Kidney (tissue), 14 donors: ENCODE results near the gene ERFE. TPM values are rescaled to one million over a fixed set of nuclear protein-coding genes. Genes with fewer than 3 reads are reported as not detected.

Source experiments
- DNase-seq, 5 donors: peaks; one replicate each; pipeline ENCODE4 v3.0.0-alpha.2; 2013 to 2020
- FAIRE-seq: peaks from 2 replicates; lab custom pipeline; 2012; peaks lifted over from hg19 to GRCh38; lab: Jason Lieb, UNC
- H3K27ac ChIP-seq, 2 donors: one replicate each; pipeline ENCODE4 v1.7.0; 2013; ENCODE audit warnings: low read depth in 2 of 2, low read length in 2 of 2, inconsistent platforms in 1 of 2
- H3K27me3 ChIP-seq: one replicate; pipeline ENCODE4 v1.7.1; 2013; ENCODE audit warnings: low read length, inconsistent platforms; ENCODE audit not compliant: control insufficient read depth, insufficient read depth
- H3K36me3 ChIP-seq, 3 donors: one replicate each; pipeline versions ENCODE4 v1.7.0 to v1.7.1; 2013; ENCODE audit warnings: low read length in 3 of 3, control low read depth in 1 of 3, inconsistent platforms in 1 of 3; ENCODE audit not compliant: insufficient read depth in 3 of 3, control insufficient read depth in 2 of 3
- H3K4me1 ChIP-seq, 3 donors: one replicate each; pipeline versions ENCODE4 v1.7.0 to v1.7.1; 2013; ENCODE audit warnings: low read length in 3 of 3, inconsistent platforms in 1 of 3, low read depth in 1 of 3; ENCODE audit not compliant: control insufficient read depth in 2 of 3, insufficient read depth in 2 of 3
- H3K4me3 ChIP-seq, 3 donors: one replicate each; pipeline versions ENCODE4 v1.7.0 to v1.8.1; 2013; ENCODE audit warnings: low read length in 3 of 3, control low read depth in 1 of 3, inconsistent platforms in 1 of 3
- H3K9ac ChIP-seq, 3 donors: one replicate each; pipeline versions ENCODE4 v1.7.0 to v1.7.1; 2013; ENCODE audit warnings: low read length in 3 of 3, control low read depth in 1 of 3, inconsistent platforms in 1 of 3
- H3K9me3 ChIP-seq, 3 donors: one replicate each; pipeline versions ENCODE4 v1.7.0 to v1.7.1; 2013; ENCODE audit warnings: low read length in 3 of 3, control low read depth in 1 of 3, inconsistent platforms in 1 of 3; ENCODE audit not compliant: control insufficient read depth in 2 of 3, insufficient read depth in 1 of 3
- CTCF ChIP-seq: IDR thresholded peaks from 3 replicates; pipeline ENCODE4 v1.5.1; 2012; ENCODE audit warnings: mild to moderate bottlenecking, moderate library complexity, borderline replicate concordance; ENCODE audit not compliant: insufficient read depth; ENCODE audit errors: extremely low read depth
- intact Hi-C: fragments of 100-400 bp; cut with DNase I; formaldehyde crosslinking; loops from one replicate; pipeline ENCODE4 v1.11.1; 2022
- polyA plus RNA-seq: library from polyadenylated mRNA; stranded (reverse); fragments of 350-450 nt; fragmentation: Illumina TruSeq; extraction: RNeasy Lipid Tissue Mini Kit (QIAGEN cat#74804); gene quantifications from one replicate; pipeline ENCODE4 v1.2.3, GENCODE V29; 2014; ENCODE audit warnings: low read depth, low replicate concordance; ENCODE audit not compliant: insufficient read depth
- total RNA-seq: library from RNA; stranded (reverse); fragmentation: NEBNext Ultra II Directional; extraction: Animal tissue kit (Norgen Biotek cat#: 25700); gene quantifications from one replicate; pipeline ENCODE4 v1.2.1, GENCODE V29; 2021
- donor health status: control.
- donor health status: control.
- donor health status: control.
- donor health status: control.
- donor health status: control.
- donor health status: DM: yes; HTN: yes; CAD: no.
- donor health status: Normal renal cell carcinoma (clear cell type).

The ERFE gene
- total and polyA plus RNA-seq, 2 donors from 2014 or later = 1.6 to 61.4 TPM

GRCh38 chr2:238167761-238168160 is 9.0 kb downstream of the ERFE start:
- no peak for TF ChIP-seq CTCF
- Histone ChIP-seq H3K9ac (no peak overlapping the region), H3K36me3 (peaks cover 0 to 27% (median 13%) of the 10 kb centered on the region in 3 donors), H3K27ac (no peak overlapping the region), H3K27me3 (no peaks in the 10 kb centered on the region), H3K4me3 (no peak overlapping the region), H3K9me3 (no peaks in the 10 kb centered on the region), H3K4me1 (peaks cover 5 to 11% (median 8%) of the 10 kb centered on the region in 3 donors)
- FAIRE-seq = no peak
- peak in 1 of 5 donors; percentile 74 for DNase-seq
- intact Hi-C loops = no loop called here

GRCh38 chr2:238168196-238169047 is 9.7 kb downstream of the ERFE start:
- no peaks in the 10 kb centered on the region for H3K27me3 ChIP-seq
- no peak for DNase-seq
- peaks cover 0 to 34% (median 19%) of the 10 kb centered on the region in 3 donors for H3K36me3 ChIP-seq
- no peak overlapping the region for H3K9ac ChIP-seq
- H3K27ac ChIP-seq = peak overlapping the region; percentile 1 to 52
- no peak for TF ChIP-seq CTCF
- no peak overlapping the region for H3K4me3 ChIP-seq
- H3K9me3 ChIP-seq = no peaks in the 10 kb centered on the region
- intact Hi-C loops = no loop called here
- FAIRE-seq = no peak
- peaks cover 5 to 11% (median 8%) of the 10 kb centered on the region in 3 donors for H3K4me1 ChIP-seq

- intact Hi-C loops = no loop called here
- no peak for TF ChIP-seq CTCF
- H3K9me3 ChIP-seq = no peaks in the 10 kb centered on the region
- no peaks in the 10 kb centered on the region for H3K27me3 ChIP-seq
- FAIRE-seq (no peak), DNase-seq (no peak)
- no peak overlapping the region for H3K9ac ChIP-seq
- H3K36me3 ChIP-seq = peaks cover 4 to 41% (median 22%) of the 10 kb centered on the region in 3 donors
- H3K27ac ChIP-seq = peak overlapping the region; percentile 1 to 52
- H3K4me1 ChIP-seq = peaks cover 5 to 11% (median 8%) of the 10 kb centered on the region in 3 donors
- no peak overlapping the region for H3K4me3 ChIP-seq
These were observed 10.4 kb downstream of the ERFE start for GRCh38 chr2:238169048-238169707.
